GOT3 (cell line): Measurements from ENCODE around the gene SH2D7.
"Not testable (repeated sequence)": the region's sequence is repeated elsewhere in the genome, so short reads cannot be mapped to it uniquely, and the experiment has no call there.

Experiments used
- DNase-seq: peaks from one replicate; lab custom pipeline; 2025; ENCODE audit warnings: mixed read lengths; lab: John Stamatoyannopoulos, UW

Gene SH2D7

DNA sequence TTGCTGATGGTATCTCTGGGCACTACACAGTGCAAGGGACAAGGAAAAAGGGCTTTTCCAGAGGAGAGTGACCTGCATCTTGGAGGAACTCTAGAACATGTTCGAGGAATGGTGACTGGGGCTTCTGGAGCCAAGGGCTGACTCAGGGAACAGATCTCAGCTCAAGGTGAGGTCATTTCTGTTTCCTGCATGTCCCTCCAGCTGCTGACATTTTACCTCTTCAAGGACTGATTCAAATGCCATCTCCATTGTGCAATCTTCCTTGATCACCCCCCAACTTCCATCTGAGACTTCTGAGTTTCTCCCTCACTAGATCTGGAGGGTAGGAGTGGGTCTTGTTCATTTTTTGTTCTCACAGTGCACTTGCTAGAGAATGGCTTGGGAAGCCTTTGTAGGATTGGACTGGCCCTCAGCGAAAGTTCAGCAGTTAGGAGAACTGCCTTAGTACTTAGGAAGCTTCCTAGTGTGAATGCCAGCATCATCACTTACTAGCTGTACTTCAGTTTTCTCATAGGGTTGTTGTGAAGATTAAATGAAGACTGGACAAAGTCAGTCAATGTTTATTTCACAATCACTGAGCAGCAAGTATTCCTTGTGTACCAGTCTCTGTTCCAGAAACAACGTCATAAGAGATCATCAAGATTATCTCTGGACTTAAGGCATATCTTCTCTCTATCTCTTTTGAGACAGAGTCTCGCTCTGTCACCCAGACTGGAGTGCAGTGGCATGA, 54.2 kb downstream of the SH2D7 start:
- DNase-seq = no peak

DNA sequence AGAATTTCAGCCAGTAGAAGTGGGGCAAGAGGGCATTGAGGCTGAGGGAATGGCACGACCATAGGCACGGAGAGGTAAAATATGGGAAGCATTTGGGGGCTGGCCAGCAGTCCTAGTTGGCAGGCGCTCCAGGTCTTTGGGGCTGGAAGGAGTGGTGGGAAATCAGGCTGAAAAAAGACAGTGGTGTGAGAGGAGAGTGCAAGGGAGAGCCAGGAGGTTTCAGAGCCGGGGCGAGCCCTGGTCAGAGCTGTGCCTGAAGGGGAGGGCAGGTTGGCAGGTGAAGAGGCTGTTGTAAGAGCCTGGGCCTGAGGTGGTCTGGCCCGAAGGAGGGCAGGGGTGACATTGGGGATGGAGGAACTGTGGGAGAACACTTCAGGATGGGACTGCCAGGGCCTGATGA, 55.2 kb downstream of the SH2D7 start:
- DNase-seq = no peak

DNA sequence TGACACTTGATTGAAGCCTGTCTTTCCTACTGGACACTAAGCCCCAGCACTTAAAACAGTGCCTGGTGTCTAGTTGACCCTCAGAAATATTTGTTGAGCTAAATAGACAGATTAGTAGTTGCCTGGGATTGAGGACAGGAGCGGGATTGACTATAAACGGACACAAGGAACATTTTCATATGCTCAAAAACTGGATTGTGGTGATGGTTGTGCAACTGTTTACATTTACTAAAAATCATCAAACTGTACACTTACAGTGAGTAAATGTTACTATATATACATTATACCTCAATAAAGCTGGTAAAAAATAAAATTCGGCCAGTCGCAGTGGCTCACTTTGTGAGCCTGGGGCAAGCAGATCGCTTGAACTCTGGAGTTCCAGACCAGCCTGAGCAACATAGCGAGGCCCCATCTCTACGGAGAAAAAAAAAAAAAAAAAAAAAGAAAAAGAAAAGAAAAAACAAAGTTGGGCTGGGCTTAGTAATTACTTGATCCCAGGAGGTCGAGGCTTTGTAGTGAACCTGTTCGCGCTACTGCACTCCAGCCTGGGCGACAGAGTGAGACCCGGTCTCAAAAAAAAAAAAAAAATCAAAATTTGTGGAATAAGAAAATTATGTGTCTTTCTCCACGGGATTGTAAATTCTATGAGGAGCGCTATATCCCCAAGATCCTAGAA, 56.2 kb downstream of the SH2D7 start:
- DNase-seq = no peak

DNA sequence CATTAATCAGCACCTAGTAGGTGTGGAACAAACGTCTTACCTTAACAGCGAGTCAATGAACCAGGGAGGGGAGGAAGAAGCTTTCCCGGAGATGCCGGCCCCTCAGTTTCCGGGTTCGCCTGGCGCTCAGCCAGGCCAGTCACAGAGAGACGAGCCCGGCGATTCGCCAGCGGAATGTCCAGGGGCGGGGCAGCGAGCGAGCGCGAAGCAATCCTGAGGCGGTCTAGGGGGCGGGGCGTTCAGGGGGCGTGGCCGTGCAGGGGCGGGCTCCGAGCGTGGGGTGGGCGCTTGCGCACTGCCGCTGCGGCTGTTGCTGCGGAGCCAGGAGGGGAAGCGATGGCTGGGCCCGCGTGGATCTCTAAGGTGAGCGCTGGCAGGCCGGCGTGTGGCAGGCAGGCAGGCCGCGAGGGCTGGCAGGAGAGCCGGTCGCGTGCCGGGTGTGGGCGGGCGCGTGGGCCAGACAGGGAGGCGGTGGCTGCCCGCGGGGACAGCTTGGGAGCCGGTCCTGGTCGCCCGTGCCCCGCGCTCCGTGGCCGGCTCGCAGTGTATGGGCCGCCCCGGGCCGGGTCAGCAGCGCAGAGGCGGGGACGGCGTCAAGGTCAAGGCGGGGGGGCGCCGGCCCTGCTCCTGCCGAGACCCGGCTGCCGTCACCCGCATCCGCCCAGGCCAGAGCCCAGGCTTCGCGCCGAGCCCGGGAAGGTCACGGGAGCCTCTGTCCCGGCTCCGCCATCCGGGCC, 56.9 kb downstream of the SH2D7 start, which contains the start of gene IDH3A:
TSS of gene IDH3A (plus strand) at position 295 of the 737 bp plus-strand sequence. CDS start at position 337, 42 bp downstream.
- DNase-seq = peak; percentile 96

DNA sequence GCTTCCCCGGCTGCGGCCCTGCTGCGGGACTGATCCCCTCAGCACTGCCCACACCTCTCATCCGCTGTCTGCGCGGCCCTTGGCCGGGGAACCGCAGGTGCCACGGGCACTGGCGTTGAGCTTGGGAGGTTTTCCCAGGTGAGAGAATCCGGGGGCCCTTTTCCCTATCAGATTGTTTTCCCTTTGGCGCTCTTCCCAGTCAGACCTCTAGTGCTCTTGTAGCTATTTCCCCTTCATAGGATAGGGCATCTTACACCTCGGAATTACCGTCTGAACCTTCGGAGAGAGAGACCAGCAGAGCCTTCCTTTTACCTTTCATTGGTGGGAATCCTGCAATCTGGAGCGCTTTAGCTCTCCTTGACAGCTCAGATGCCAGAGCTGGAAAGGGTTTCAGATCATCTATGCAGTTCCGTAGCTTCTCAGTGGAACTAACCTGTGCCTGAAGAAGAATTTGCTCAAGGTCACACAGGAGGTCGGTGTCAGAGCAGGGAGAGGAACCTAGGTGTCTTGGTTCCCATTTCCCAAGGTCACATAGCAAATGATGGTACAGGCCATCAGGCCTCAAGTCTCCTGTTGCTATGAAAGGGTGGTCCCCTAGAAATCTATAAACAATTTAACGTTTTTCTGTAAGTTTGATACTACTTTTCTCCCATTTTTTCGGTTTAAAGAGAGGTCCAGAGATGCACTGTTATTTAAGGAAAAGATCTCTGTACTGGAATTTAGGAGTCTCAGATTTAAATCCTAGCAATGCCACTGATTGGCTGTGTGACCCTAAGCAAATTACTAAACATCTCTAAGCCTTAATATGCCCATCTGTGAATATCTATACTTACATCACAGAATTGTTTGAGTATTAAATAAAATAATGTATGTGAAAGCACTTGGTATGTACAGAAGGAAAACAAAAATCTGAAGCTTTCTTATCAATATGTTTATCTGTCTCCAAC, 57.7 kb downstream of the SH2D7 start:
- DNase-seq = no peak

DNA sequence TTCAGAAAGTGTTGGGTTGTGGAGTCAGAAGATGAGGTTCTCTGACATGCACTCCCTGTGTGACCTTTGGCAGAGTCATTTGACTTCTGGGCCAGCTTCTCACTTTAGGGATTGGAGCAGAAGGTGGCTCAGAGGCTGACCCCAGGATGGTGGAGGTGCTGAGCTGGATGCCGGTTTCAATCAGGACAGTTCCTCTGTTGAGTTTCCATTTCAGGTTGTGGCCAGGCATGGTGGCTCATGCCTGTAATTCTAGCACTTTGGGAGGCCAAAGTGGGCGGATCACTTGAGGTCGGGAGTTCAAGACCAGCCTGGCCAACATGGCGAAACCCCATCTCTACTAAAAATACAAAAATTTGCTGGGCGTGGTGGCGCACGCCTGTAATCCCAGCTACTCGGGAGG, 58.7 kb downstream of the SH2D7 start:
- DNase-seq = not testable (repeated sequence)
